K562 (cell line): ENCODE results near the gene SLC48A1. TPM values are rescaled to one million over a fixed set of nuclear protein-coding genes. Genes with fewer than 3 reads are reported as not detected.

ENCODE experiments used
- ATAC-seq: fragments of 200-7000 bp; cut with Tn5 transposase; 3 replicates; pipeline ENCODE4 v1.9.1; 2020; ENCODE audit warnings: moderate library complexity
- BruUV-seq: library from RNA; stranded (reverse); fragments of 400-500 nt; replicated peaks from 2 replicates; lab custom pipeline; 2021; lab: Mats Ljungman, UMichigan
- CTCF ChIA-PET: fragments of 300-600 bp; formaldehyde crosslinking; extraction: SDS; loops from one replicate; lab custom pipeline; 2021; ENCODE audit warnings: low intra/inter-chr PET ratio; lab: Yijun Ruan, JAX
- POLR2A ChIA-PET: fragments of 300-600, 350-650 bp; sonication (Branson Sonifier 250); formaldehyde crosslinking; extraction: SDS; loops from one replicate; lab custom pipeline; 2021; ENCODE audit warnings: antibody characterized with exemption, inconsistent platforms; lab: Yijun Ruan, JAX
- DNase-seq, 4 experiments: peaks; one replicate each; pipeline versions ENCODE4 v3.0.0 to v3.0.0-alpha.2; 2011 to 2018; ENCODE audit warnings: low spot score in 3 of 4, mixed read lengths in 3 of 4; ENCODE audit errors: extremely low read depth in 1 of 4
- FAIRE-seq: peaks from 2 replicates; lab custom pipeline; 2011; peaks lifted over from hg19 to GRCh38; lab: Jason Lieb, UNC
- H2AFZ ChIP-seq: 2 replicates; pipeline ENCODE4 v1.6.0; 2011; ENCODE audit warnings: low read depth, low read length, control low read depth, inconsistent platforms
- H3K27ac ChIP-seq: fragments of 200-600 bp; 3 replicates; pipeline ENCODE4 v1.8.0; 2011; ENCODE audit warnings: low read depth, mild to moderate bottlenecking, control low read depth, inconsistent platforms, low read length, moderate library complexity, mixed read lengths; ENCODE audit errors: extremely low read depth
- H3K27me3 ChIP-seq, 2 experiments: fragments of 300-600 bp in 1 of 2; 2 replicates in 1 of 2; 3 replicates in 1 of 2; pipeline versions ENCODE4 v1.6.0 to v1.8.0; 2011; ENCODE audit warnings: inconsistent platforms in 2 of 2, low read length in 2 of 2, mild to moderate bottlenecking in 1 of 2, mixed read lengths in 1 of 2, moderate library complexity in 1 of 2; ENCODE audit not compliant: control insufficient read depth in 2 of 2, insufficient read depth in 2 of 2
- H3K36me3 ChIP-seq: fragments of 300-600 bp; 3 replicates; pipeline ENCODE4 v1.8.0; 2011; ENCODE audit warnings: mild to moderate bottlenecking, low read length, inconsistent platforms; ENCODE audit not compliant: control insufficient read depth, insufficient read depth
- H3K4me1 ChIP-seq, 2 experiments: fragments of 200-600 bp in 1 of 2; replicated peaks in 1 of 2; 2 replicates in 1 of 2; 3 replicates in 1 of 2; pipeline versions ENCODE4 v1.5.1 to v1.8.0; 2011; ENCODE audit warnings: inconsistent platforms in 2 of 2, low read length in 2 of 2, mild to moderate bottlenecking in 1 of 2, mixed read lengths in 1 of 2, moderate library complexity in 1 of 2; ENCODE audit not compliant: control insufficient read depth in 2 of 2, insufficient read depth in 2 of 2
- H3K4me2 ChIP-seq: 2 replicates; pipeline ENCODE4 v1.6.1; 2011; ENCODE audit warnings: low read length, control low read depth, inconsistent platforms, mixed read lengths; ENCODE audit not compliant: insufficient read depth
- H3K4me3 ChIP-seq: fragments of 200-600 bp; sonication (generic), shearing (Covaris generic); 2 replicates; pipeline ENCODE4 v1.5.1; 2016; ENCODE audit warnings: control low read depth, inconsistent platforms
- H3K79me2 ChIP-seq: fragments of 200-600 bp; 3 replicates; pipeline ENCODE4 v1.8.0; 2011; ENCODE audit warnings: low read length, inconsistent platforms; ENCODE audit not compliant: control insufficient read depth, insufficient read depth
- H3K9ac ChIP-seq, 2 experiments: 2 replicates each; pipeline versions ENCODE4 v1.6.0 to v1.6.1; 2011; ENCODE audit warnings: low read depth in 2 of 2, low read length in 2 of 2, control low read depth in 1 of 2, inconsistent platforms in 1 of 2, mild to moderate bottlenecking in 1 of 2, mixed read lengths in 1 of 2; ENCODE audit not compliant: insufficient read depth in 1 of 2
- H3K9me1 ChIP-seq: one replicate; pipeline ENCODE4 v1.6.0; 2011; ENCODE audit warnings: inconsistent platforms, mild to moderate bottlenecking, low read length, moderate library complexity; ENCODE audit not compliant: control insufficient read depth, insufficient read depth
- H3K9me3 ChIP-seq: replicated peaks from 2 replicates; pipeline ENCODE4 v1.5.1; 2011; ENCODE audit warnings: low read depth, low read length, inconsistent platforms; ENCODE audit not compliant: control insufficient read depth, insufficient read depth
- H4K20me1 ChIP-seq: replicated peaks from 2 replicates; pipeline ENCODE4 v1.6.1; 2011; ENCODE audit warnings: low read length, inconsistent platforms, mixed read lengths; ENCODE audit not compliant: control insufficient read depth, insufficient read depth
- BRF2 ChIP-seq: IDR thresholded peaks from 3 replicates; pipeline ENCODE4 v1.6.1; 2011; ENCODE audit warnings: borderline replicate concordance, mild to moderate bottlenecking; ENCODE audit not compliant: insufficient read length, insufficient read depth
- CEBPZ ChIP-seq: fragments of 150-350 bp; IDR thresholded peaks from 2 replicates; pipeline ENCODE4 v1.6.1; 2014; ENCODE audit warnings: low read depth, mild to moderate bottlenecking, low read length, borderline replicate concordance
- GTF2B ChIP-seq: IDR thresholded peaks from 2 replicates; pipeline ENCODE4 v1.6.1; 2011; ENCODE audit not compliant: insufficient read length; ENCODE audit errors: extremely low read depth
- KAT7 ChIP-seq: sonication (generic); formaldehyde crosslinking; IDR thresholded peaks from 2 replicates; pipeline ENCODE4 v1.8.0; 2022; ENCODE audit warnings: missing genetic modification reagents, mild to moderate bottlenecking, borderline replicate concordance
- MCM7 ChIP-seq, 2 experiments: fragments of 450-650 bp; IDR thresholded peaks; 2 replicates each; pipeline ENCODE4 v1.6.1; 2016 to 2018
- MEF2A ChIP-seq: IDR thresholded peaks from 2 replicates; pipeline ENCODE4 v1.6.1; 2011; ENCODE audit warnings: low read depth, mild to moderate bottlenecking, low read length, moderate library complexity; ENCODE audit not compliant: control insufficient read depth
- SMAD1 ChIP-seq: fragments of 150-350 bp; IDR thresholded peaks from 2 replicates; pipeline ENCODE4 v1.6.1; 2014; ENCODE audit warnings: low read length, low read depth; ENCODE audit not compliant: partially characterized antibody
- ZNF165 ChIP-seq: fragments of 250-450 bp; sonication (Bioruptor Pico); IDR thresholded peaks from 2 replicates; pipeline ENCODE4 v1.4.0; 2020; ENCODE audit warnings: borderline replicate concordance
- ZNF224 ChIP-seq: sonication (generic); formaldehyde crosslinking; IDR thresholded peaks from 2 replicates; pipeline ENCODE4 v1.8.0; 2022; ENCODE audit warnings: mild to moderate bottlenecking, missing genetic modification reagents
- ZNF589 ChIP-seq: fragments of 200-800 bp; sonication (Bioruptor generic); IDR thresholded peaks from 2 replicates; pipeline ENCODE4 v1.6.1; 2016; ENCODE audit warnings: low read depth, missing genetic modification characterization, missing compliant biosample characterization
- ZSCAN29 ChIP-seq: fragments of 450-650 bp; IDR thresholded peaks from 2 replicates; pipeline ENCODE4 v1.6.1; 2017
- WGBS: fragments of 100-300 bp; shearing (Covaris generic); methylation state at CpG from one replicate; pipeline ENCODE4 v1.1.6; 2016; ENCODE audit warnings: low coverage, mixed read lengths; ENCODE audit not compliant: insufficient coverage; ENCODE audit errors: missing lambda C conversion rate; 5-methylcytosine and 5-hydroxymethylcytosine counted together
- in situ Hi-C: fragments of 300-500 bp; cut with MboI; formaldehyde crosslinking; loops from 4 replicates; pipeline ENCODE4 v1.15.0; 2018; ENCODE audit warnings: inconsistent platforms, mixed read lengths
- intact Hi-C: fragments of 100-400 bp; cut with micrococcal nuclease; formaldehyde crosslinking; loops from 2 replicates; pipeline ENCODE4 v1.14.2; 2022
- polyA plus RNA-seq, 8 experiments: library from polyadenylated mRNA; depleted of rRNA in 4 of 8; stranded (reverse) in 5 of 8; unstranded in 3 of 8; fragments of >200 nt; fragmentation: Nextera tagmentation in 2 of 8; fragmentation: Illumina TruSeq in 1 of 8; extraction: Ambion mirVana in 2 of 8; extraction: Trizol in 1 of 8; gene quantifications; 2 replicates each; pipeline versions ENCODE4 v1.2.1 to v1.2.3, GENCODE V29; 2011 to 2014; ENCODE audit warnings: inconsistent platforms in 1 of 8, missing spikeins in 1 of 8
- total RNA-seq, 7 experiments: library from RNA; depleted of rRNA in 6 of 7; stranded (reverse); fragments of >200 nt in 6 of 7; fragmentation: Illumina TruSeq in 2 of 7; extraction: Trizol in 2 of 7; gene quantifications; 2 replicates each; pipeline versions ENCODE4 v1.2.1 to v1.2.3, GENCODE V29; 2011 to 2021; ENCODE audit warnings: low replicate concordance in 1 of 7
- TF ChIP-seq, protein P1 (sequence below), 3 experiments: IDR thresholded peaks in 2 of 3; conservative IDR thresholded peaks in 1 of 3; 2 replicates each; pipeline ENCODE4 v1.5.1; 2011 to 2012; ENCODE audit warnings: low read length in 3 of 3, mild to moderate bottlenecking in 3 of 3, control low read depth in 2 of 3, improper control_type of control experiment in 1 of 3, inconsistent platforms in 1 of 3, low read depth in 1 of 3, mixed read lengths in 1 of 3, moderate library complexity in 1 of 3; ENCODE audit not compliant: insufficient read depth in 2 of 3
- TF ChIP-seq, protein P2 (sequence below): conservative IDR thresholded peaks from 2 replicates; pipeline ENCODE4 v1.6.1; 2011; ENCODE audit warnings: low read depth, mild to moderate bottlenecking, low read length; ENCODE audit not compliant: control insufficient read depth

Gene SLC48A1
- total and polyA plus RNA-seq, 9 of the 15 experiments (the other 6 are each of a cell fraction or from before 2014, with no cell fraction given): 10.7 to 37.5 (median 18.7) TPM

DNA sequence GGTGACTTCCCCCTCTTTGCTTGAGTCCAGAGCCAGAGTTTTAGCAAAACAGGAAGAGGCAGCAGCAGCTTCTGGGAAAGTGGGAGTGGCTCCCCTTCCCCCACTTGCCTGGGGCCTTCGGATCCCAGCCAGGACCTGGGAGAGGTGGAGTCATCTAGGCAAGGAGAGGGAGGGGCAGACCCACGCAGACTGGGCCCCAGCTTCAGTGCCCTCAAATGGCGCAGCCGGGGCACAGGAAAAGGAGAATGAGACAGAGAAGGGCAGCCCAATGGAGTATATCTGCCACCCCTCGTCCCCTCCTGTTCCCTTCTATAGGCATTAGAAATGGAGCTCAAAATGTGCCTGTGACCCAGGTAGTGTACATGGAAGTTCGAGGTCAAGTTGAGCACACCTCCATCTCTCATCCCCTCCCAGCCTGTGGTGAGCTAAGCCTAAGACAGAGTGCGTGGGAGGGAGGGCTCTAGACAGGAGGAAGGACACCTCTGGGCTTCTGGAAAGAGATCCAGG is 56.0 kb downstream of the SLC48A1 start:
- peak; percentile 87 to 92 (median 90) for DNase-seq
- H3K9me1 ChIP-seq: no peaks in the 10 kb centered on the region
- peaks cover 46 to 48% of the 10 kb centered on the region in 2 experiments for H3K4me1 ChIP-seq
- peak overlapping the region; percentile 65 for H3K27ac ChIP-seq
- intact Hi-C loops: no loop called here
- peak; percentile 81 for ATAC-seq
- peak overlapping the region; percentile 46 to 85 for H3K9ac ChIP-seq
- ChIA-PET CTCF (no interaction called here), POLR2A (interaction anchor here (1.0 to 3.4 kb wide), 7 partner anchors 8 to 122 kb away, joined by 3 to 18 read pairs (median 5); no protein-coding TSS in a partner anchor)
- H3K4me2 ChIP-seq: peak overlapping the region; percentile 76
- BruUV-seq: no TSS peak
- H3K36me3 ChIP-seq: no peaks in the 10 kb centered on the region
- H2AFZ ChIP-seq: peak overlapping the region; percentile 78
- peak overlapping the region; percentile 11 for H3K4me3 ChIP-seq
- no peaks in the 10 kb centered on the region for H3K27me3 ChIP-seq
- no peaks in the 10 kb centered on the region for H4K20me1 ChIP-seq
- in situ Hi-C loops: no loop called here
- no peaks in the 10 kb centered on the region for H3K9me3 ChIP-seq
- peak; percentile 95 for FAIRE-seq
- H3K79me2 ChIP-seq: peaks cover 6% of the 10 kb centered on the region; the same call in 2 of the 3 replicates
- 0% methylated on average over 4 of the region's 7 CpGs for WGBS
- no peak for TF ChIP-seq BRF2
- no peak for TF ChIP-seq ZNF589 (CRISPR knock-in tag)
- no peak for TF ChIP-seq ZNF224 (CRISPR knock-in tag)
- TF ChIP-seq, protein P1, sequence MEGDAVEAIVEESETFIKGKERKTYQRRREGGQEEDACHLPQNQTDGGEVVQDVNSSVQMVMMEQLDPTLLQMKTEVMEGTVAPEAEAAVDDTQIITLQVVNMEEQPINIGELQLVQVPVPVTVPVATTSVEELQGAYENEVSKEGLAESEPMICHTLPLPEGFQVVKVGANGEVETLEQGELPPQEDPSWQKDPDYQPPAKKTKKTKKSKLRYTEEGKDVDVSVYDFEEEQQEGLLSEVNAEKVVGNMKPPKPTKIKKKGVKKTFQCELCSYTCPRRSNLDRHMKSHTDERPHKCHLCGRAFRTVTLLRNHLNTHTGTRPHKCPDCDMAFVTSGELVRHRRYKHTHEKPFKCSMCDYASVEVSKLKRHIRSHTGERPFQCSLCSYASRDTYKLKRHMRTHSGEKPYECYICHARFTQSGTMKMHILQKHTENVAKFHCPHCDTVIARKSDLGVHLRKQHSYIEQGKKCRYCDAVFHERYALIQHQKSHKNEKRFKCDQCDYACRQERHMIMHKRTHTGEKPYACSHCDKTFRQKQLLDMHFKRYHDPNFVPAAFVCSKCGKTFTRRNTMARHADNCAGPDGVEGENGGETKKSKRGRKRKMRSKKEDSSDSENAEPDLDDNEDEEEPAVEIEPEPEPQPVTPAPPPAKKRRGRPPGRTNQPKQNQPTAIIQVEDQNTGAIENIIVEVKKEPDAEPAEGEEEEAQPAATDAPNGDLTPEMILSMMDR (IDR thresholded peaks at IDR 0.05 in 2 of 3, conservative IDR thresholded peaks at IDR 0.05 in 1 of 3; ENCODE audit: insufficient read depth in 2 of 3, low read depth in 1 of 3, low read length in 3 of 3): no peak
- TF ChIP-seq ZSCAN29: no peak
- no peak for TF ChIP-seq ZNF165 (CRISPR knock-in tag)
- TF ChIP-seq, protein P2, sequence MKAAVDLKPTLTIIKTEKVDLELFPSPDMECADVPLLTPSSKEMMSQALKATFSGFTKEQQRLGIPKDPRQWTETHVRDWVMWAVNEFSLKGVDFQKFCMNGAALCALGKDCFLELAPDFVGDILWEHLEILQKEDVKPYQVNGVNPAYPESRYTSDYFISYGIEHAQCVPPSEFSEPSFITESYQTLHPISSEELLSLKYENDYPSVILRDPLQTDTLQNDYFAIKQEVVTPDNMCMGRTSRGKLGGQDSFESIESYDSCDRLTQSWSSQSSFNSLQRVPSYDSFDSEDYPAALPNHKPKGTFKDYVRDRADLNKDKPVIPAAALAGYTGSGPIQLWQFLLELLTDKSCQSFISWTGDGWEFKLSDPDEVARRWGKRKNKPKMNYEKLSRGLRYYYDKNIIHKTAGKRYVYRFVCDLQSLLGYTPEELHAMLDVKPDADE: no peak
- no peak for TF ChIP-seq CEBPZ
- no peak for TF ChIP-seq MEF2A
- TF ChIP-seq SMAD1: no peak
- TF ChIP-seq KAT7 (CRISPR knock-in tag): no peak
- no peak for TF ChIP-seq MCM7 (IDR thresholded peaks at IDR 0.05)
- TF ChIP-seq GTF2B: no peak
